ENCODE data around the gene RAP1GAP2.

DNA sequence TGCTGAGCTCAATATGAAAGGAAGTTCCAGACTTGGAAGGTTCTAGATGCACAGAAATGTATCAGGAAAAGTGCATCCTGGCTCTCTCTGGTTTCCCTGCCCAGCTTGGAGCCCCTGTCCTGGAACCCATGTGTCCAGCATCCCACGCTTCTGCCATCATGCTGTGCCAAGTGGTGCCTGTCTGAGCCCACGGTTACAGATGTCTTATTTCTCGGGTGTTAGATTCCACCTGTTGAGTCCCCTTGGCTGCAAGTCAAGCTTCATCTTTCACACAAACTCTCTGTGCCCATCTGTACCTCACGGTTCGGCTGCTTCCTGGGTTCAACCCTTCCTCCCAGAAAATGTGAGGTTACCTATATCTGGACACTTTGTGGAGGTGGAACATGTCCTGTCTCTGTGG, 244.6 kb downstream of the RAP1GAP2 start:
- TF ChIP-seq, protein P1, sequence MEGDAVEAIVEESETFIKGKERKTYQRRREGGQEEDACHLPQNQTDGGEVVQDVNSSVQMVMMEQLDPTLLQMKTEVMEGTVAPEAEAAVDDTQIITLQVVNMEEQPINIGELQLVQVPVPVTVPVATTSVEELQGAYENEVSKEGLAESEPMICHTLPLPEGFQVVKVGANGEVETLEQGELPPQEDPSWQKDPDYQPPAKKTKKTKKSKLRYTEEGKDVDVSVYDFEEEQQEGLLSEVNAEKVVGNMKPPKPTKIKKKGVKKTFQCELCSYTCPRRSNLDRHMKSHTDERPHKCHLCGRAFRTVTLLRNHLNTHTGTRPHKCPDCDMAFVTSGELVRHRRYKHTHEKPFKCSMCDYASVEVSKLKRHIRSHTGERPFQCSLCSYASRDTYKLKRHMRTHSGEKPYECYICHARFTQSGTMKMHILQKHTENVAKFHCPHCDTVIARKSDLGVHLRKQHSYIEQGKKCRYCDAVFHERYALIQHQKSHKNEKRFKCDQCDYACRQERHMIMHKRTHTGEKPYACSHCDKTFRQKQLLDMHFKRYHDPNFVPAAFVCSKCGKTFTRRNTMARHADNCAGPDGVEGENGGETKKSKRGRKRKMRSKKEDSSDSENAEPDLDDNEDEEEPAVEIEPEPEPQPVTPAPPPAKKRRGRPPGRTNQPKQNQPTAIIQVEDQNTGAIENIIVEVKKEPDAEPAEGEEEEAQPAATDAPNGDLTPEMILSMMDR (IDR thresholded peaks at IDR 0.05), result no peak
- no peak for TF ChIP-seq EZH2 (IDR thresholded peaks at IDR 0.05)
- no peak for TF ChIP-seq EZH2phosphoT487 (IDR thresholded peaks at IDR 0.05)

Measured in neural progenitor cell (in vitro differentiated cells).